GM19397 (cell line): ENCODE results near the gene NKD2.

Source experiments
- ATAC-seq: cut with Tn5 transposase; IDR thresholded peaks from one replicate; pipeline ENCODE4 v1.9.1; 2021; ENCODE audit warnings: mild to moderate bottlenecking, moderate library complexity; ENCODE audit not compliant: unreplicated experiment

The NKD2 gene

DNA sequence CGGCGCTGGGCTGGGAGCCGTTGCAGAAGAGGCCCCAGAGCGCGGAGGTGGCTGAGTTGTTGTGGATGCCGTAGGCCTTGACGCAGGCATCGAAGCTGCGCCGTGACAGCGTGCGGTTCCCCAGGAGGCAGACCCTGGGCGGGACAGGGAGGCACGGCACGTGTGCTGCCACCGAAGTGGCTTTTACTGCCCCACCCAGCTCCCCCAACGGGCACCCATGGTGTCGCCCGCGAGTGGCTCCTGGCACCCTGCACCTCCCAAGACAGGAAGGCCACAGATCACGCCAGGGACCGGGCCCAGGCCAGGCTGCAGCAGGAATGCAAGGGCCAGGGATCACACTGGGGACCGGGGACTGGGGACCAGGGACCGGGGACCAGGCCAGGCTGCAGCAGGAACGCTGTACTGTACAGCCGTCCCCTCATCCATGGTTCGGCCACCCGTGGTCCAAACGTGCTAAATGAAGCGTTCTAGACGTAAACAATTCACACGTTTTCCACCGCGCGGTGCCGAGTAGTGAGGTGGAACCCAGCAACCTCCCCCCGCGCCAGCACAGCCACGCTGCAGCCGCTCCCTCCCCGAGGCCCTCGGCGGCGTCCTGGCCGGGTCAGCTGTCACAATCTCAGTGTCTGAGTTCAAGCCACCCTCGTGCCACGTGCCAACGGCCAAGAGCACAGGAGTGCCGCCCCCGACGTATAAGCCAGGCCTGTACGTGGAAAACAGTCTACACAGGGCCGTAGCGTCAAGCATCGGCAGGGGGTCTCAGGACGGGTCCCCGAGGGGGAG is 75.4 kb downstream of the NKD2 start:
- no peak for ATAC-seq

DNA sequence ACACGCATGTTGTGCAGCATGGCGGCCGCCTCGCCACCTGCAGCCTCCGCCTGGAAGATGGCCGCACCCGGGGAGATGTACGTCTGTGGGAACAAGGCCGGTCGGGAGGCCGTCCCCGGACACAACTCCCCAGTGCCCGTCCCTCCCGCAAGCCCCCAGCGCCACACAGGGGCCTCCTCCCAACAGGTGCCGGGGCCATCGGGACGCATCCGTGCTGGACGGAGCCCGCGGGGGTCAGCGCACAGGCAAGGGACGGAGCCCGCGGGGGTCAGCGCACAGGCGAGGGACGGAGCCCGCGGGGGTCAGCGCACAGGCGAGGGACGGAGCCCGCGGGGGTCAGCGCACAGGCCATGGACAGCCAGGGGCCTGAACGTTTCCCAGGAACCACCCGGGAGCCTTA is 76.8 kb downstream of the NKD2 start:
- no peak for ATAC-seq

DNA sequence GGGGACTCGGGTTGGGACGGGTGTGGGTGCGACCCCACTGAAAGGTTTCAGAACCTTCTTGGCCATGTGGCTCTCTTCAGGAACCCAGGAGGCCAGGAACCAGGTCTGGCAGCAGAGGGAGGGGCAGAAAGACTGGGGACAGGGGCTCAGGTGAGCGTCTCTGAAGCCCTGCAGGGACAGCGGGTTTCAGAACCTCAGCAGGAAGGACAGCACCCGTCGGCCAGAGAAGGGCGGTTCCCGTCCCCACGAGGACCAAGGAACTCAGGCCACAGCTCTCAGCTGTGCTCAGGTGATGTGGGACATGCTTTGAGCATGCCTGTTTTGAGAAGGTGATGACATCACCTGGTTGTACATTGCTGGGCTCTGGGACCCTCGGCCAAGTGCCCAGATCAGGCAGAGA is 77.5 kb downstream of the NKD2 start:
- no peak for ATAC-seq

DNA sequence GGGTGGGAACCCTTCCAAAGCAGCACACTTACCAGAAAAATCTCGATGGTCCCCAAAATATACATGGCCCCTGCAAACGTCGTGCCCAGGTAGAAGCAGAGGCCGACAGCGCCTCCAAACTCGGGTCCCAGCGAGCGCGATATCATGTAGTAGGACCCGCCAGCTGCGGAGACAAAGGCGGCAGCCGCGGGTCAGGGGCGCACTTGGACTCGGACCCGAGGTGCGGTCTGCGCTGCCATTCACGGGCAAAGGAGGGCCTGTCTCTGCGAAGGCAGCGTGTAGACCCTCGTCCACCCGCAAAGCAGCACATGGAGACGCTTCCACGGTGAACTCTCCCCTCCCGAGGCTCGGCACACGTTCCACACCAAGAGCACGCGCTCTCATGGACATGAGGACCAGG is 78.3 kb downstream of the NKD2 start:
- ATAC-seq = no peak

DNA sequence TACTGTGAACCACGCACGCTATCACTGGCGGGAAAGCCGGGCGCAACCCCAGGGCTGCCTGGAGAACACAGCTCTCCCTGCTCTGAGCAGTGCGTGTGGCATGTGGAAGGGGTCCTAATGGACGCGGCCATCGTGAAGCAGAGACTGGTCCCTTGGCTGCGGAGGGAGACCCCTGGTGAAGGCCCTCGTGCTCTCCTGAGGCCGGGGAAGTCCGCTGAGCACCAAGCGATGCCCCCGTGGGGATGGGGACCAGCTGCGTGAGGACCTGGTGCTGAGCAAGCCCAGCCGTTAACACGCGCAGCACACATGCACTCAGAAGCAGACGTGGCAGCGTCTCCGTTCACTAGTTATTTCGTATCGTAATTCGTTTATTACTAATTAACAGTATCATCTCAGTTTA is 78.8 kb downstream of the NKD2 start:
- no peak for ATAC-seq

DNA sequence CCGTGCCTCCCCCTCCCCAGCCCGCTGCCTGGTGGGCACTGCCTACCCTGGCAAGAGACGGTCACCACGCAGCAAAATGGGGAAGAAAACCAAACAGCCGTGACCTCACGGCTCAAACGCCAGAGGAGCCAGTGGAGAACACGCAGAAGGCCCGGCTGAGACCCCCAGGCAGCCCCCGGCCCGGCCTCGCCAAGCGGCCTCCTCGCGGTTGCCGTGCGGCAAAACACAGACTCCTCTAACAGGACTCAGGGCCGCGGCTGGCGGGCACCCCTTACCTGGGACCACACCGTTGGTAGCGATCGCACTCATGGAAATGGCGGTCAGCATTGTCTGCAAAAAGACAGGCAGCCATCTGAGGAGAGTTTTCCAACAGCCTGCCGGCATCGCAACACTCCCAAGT is 79.4 kb downstream of the NKD2 start:
- no peak for ATAC-seq
